GM18868 (cell line): Measurements from ENCODE around the gene SMYD3.
"Not testable (repeated sequence)": the region's sequence is repeated elsewhere in the genome, so short reads cannot be mapped to it uniquely, and the experiment has no call there.

Source experiments
- ATAC-seq: cut with Tn5 transposase; IDR thresholded peaks from one replicate; pipeline ENCODE4 v1.9.1; 2021; ENCODE audit warnings: mild to moderate bottlenecking, moderate library complexity; ENCODE audit not compliant: unreplicated experiment

Gene SMYD3

DNA sequence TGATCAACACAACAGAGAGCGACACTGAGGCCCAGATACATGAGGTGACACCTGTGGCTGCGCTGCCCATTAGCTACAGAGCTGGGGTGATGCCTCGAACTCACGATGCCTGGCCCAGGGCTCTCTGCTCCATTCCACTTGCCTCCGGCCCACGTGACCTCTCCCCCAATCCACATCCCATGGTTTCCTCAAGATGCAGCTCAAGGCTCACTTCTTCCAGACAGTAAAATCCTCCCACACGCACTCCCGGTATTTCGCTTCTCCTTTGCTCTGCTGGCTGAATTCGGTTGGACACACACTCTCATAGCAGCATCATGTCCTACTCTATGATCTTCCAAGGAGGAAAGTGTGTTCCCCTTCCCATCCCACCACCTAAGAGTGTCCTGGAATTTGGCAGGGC lies 679.8 kb downstream of the SMYD3 start:
- no peak for ATAC-seq

DNA sequence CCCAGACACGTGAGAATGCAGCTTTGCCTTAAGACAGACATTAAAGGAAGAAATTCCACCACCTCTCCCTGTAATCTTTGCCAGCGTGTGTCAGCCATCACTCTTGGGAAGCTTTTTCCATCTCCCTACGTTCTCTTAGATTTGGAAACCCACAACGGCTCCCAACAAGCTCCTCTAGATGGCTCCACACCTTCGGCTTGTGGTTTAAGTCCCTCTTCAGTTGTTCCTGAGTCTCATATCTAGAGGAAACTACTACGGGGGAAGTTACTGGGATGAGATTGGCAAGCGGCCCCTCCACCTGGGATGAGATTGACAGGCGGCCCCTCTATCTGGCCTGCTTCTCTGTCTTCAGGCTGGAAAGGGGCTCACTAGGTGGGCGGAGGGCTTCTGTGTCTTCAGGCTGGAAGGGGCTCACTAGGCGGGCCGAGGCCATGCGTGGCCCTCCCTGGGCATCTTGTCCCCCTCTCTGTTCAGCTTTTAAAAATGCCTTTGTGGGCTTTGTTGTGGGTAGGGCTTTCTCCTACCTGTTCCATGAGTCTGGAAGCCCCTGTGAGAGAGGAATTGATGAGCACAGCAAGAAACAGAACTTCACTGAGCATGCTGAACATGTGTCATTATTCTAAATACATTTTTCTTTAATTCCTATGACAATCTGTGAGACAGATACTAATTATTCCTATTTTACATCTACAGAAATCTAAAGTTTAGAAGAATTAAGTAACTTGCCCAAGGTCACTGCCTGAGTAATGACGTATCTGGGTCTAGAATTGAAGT lies 681.8 kb downstream of the SMYD3 start:
- ATAC-seq = no peak

GRCh38 chr1:245823408-245824147 lies 683.5 kb downstream of the SMYD3 start:
- ATAC-seq = no peak

DNA sequence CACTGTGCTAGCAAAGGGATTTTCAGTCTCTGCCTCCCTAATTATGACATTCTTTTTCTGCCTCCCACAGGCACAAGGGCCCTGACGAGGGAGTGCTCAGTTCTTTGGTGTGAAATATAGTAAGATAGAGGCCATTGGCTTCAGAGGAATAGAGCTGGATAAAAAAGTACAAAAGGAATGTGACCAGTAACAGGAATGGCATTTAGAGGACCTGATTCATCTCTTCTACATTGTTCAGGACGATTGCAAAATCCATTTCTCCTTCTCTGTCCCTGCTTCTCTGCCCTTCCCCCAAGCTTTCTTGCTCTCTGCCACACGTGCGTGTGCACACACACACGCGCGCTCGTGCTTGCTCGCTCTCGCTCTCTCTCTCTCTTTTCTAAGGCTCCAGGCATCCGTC lies 684.1 kb downstream of the SMYD3 start:
- ATAC-seq = no peak

DNA sequence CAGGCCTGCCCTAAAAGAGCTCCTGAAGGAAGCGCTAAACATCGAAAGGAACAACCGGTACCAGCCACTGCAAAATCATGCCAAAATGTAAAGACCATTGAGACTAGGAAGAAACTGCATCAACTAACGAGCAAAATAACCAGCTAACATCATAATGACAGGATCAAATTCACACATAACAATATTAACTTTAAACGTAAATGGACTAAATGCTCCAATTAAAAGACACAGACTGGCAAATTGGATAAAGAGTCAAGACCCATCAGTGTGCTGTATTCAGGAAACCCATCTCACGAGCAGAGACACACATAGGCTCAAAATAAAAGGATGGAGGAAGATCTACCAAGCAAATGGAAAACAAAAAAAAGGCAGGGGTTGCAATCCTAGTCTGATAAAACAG lies 688.7 kb downstream of the SMYD3 start:
- ATAC-seq = not testable (repeated sequence)

DNA sequence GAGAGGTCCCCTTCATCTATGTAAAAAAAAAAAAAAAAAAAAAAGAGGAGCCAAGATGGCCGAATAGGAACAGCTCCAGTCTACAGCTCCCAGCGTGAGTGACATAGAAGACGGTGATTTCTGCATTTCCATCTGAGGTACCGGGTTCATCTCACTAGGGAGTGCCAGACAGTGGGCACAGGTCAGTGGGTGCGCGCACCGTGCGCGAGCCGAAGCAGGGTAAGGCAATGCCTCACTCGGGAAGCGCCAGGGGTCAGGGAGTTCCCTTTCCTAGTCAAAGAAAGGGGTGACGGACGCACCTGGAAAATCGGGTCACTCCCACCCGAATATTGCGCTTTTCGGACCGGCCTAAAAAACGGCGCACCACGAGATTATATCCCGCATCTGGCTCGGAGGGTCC lies 690.6 kb downstream of the SMYD3 start:
- not testable (repeated sequence) for ATAC-seq

- no peak for ATAC-seq
Observed at GRCh38 chr1:245814651-245815050, 692.4 kb downstream of the SMYD3 start.

- no peak for ATAC-seq
Observed at GRCh38 chr1:245812278-245812677, 694.8 kb downstream of the SMYD3 start.

DNA sequence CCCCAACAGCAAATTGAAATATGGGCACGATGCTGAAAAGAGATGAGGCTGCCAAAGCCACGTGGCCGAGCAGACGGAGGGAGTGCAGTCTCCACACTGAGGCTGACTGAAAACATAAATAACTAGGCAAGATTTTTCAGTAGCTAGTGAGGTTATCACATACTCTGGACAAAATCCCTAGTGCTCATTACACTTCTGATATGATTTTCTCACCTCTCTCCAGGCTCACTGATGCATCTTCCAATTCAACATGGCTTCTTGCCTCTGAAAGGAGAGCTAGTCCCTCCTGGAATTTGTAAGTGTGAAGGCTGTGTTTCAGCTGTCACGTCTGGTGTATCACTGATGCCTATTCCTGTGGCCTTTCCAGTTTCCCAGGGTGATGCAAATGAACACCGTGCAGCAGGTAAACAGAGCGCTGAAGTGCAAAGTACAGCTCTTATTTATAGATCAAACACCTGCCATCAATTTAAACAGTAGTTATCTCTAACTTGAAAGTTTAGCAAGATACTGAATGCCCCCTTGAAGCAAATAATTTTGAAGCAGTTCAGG lies 696.2 kb downstream of the SMYD3 start:
- no peak for ATAC-seq

DNA sequence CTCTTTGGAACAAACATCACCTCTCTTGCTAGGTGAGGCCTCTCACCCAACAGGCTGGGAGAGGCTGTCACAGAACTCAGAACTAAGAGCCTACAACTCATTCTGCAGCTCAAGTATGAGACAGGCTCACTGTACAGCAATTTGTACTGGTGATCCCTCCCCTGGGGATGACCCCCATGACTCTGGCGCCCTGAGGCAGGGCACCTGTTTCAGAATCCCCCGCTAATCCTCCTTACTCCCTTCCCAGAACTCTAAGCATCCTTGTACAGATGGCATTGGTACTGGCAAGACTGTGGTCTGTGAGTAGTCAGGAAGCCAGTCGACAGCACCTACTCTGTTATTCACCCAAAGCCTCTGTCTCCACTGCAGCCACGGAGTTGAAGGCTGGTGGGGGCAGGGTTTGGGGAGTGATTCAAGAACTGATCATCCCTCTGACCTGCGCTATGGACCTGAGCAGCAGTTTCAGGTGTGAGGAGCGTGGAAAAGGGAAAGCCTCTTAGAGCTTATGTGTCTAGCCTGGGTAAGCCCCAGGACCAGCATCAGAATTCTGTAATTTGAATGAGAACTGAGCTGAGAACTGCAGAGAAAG lies 696.8 kb downstream of the SMYD3 start:
- no peak for ATAC-seq

GRCh38 chr1:245809361-245809760 lies 697.7 kb downstream of the SMYD3 start:
- no peak for ATAC-seq

- peak; percentile 29 for ATAC-seq
Observed at GRCh38 chr1:245807954-245808719, 698.9 kb downstream of the SMYD3 start.

- ATAC-seq = peak; percentile 75
Observed at GRCh38 chr1:245807306-245807705, 699.8 kb downstream of the SMYD3 start.

DNA sequence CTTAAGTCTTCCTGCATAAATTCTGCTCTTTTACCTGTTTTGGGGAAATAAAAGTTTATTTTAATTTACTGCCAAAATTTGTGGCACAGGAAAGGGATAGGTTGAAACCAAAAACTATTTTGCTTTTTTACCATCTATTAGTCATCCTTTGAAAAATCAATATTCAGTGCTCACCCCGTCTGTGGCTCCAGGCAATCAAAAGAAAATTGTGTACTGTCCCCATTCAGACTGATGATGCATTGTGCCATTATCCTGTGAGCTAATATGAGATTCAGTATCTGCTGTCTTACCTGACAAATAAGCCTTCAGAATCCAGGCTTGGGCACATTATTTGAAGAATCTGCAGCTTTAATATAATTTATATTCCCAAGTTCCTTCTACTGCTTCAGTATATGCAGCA lies 701.5 kb downstream of the SMYD3 start:
- ATAC-seq = no peak

GRCh38 chr1:245804696-245805095 lies 702.4 kb downstream of the SMYD3 start:
- no peak for ATAC-seq

GRCh38 chr1:245803666-245804037 lies 703.4 kb downstream of the SMYD3 start:
- no peak for ATAC-seq

DNA sequence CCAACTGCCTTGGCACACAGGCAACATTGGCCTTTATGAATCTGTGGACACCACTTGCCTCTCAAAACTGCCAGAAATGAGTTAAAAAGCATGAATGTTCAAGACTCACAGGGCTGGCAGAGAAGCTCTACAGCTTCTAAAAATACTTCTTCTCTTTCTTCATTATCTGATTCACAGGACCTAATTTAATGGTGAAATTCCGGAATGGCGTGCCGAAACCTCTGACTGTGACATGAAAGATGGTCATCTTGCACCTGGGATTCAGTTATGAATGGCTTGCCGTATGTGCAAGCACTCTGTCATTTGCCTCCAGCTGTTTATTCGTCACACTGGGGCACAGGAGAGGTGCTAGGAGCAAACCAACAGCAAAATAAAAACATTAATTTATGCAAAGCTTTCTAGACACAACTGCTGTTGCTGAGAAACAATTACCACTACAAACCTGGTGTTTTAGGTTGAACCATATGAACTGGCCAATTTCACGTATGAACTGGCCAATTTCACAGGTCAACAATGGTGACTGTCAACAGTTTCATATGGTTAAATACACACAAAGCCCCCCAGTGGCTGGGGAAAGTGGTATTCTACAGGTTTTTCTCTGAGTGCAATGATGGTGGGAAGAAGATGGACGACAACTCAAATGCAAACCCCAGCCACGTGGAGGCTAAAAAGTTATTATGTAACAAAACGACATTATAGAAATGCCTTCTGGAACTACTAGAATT lies 704.0 kb downstream of the SMYD3 start:
- no peak for ATAC-seq

- ATAC-seq = no peak
Observed at GRCh38 chr1:245800901-245801605, 706.0 kb downstream of the SMYD3 start.

DNA sequence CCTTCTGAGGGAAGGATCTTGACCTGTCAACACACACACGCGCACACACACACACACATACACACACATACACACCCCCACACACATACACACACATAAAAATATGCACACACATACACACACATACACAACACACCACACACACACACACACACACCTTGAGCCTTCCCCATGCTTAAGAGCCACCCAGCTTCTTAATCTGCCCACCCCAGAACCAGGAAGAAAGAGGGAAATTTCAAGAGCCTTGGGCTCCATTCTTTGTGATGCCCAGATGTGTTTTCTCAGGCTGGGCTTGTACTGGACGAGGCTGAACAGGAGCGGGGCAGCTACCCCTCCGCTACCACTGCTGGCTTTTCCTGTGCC lies 708.7 kb downstream of the SMYD3 start:
- no peak for ATAC-seq
